GM18858 (cell line): ENCODE data around the gene RCL1.

ENCODE experiments used
- ATAC-seq: cut with Tn5 transposase; IDR thresholded peaks from one replicate; pipeline ENCODE4 v1.9.1; 2021; ENCODE audit not compliant: unreplicated experiment

The RCL1 gene

DNA sequence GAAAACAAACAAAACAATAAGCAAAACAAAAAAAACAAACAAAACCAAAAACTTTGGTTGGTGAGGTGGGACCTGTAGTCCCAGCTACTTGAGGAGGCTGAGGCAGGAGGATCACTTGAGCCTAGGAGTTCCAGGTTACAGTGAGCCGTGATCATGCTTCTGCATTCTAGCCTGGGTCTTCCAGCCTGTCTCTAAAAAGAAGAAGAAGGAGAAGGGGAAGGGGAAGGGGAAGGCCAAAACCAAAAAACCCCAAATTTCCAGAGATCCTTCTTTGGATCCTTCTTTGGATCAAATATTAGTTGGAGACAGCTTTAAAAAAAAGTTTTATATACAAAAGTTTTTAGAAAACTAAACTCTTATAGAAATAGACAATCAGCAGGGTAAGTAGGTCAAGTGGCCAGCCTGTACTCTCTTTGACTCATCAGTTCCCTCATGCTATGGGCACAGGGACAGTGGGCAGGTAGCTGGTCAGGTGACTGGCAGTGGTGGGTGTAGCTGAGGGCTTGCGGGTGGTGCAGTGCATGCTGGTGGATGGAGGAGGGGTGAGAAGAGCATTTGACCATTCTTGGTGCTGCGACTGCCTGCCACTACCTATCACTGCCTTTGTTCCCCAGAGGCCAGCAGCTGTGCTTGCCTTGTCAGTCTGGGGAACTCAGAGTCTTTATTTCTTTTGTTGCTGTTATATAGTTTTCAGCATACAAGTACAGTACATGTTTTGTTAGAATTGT is 12.6 kb downstream of the RCL1 start:
- ATAC-seq, result no peak

DNA sequence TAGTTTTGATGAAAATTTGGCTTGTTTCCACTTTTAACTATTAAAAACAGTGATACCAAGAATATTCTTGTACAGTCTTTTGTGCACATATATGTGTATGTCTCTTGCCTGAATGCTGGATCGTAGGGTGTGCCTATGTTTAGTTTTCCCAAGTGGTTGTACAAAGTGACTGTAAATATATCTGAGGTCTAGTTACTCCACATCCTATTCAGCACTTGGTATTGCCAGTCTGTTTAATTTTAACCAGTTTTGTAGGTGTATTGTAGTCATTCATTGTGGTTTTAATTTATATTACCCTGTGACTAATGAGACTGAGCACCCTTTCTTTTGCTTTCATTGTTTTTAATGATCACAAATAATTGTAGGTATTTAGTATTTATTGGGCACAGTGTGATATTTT is 17.8 kb downstream of the RCL1 start:
- no peak for ATAC-seq

DNA sequence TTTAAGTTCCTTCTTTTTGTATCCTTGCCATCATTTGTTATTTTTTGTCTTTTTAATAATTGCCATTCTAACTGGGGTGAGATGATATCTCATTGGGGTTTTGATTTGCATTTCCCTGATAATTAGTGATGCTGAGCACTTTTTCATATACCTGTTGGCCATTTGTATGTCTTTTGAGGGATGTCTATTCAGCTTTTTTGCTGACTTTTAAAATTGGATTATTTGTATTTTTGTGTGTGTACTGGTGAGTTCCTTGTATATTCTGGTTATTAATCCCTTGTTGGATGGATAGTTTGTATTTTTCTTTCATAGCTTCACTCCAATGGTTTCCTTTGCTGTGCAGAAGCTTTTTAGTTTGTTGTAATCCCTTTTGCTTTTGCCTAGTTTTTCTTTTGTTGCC is 19.1 kb downstream of the RCL1 start:
- ATAC-seq, result no peak

- ATAC-seq, result no peak
Measured at GRCh38 chr9:4812858-4813257, 20.1 kb downstream of the RCL1 start.

- peak; percentile 56 for ATAC-seq
Measured at GRCh38 chr9:4814913-4815312, 22.2 kb downstream of the RCL1 start.

DNA sequence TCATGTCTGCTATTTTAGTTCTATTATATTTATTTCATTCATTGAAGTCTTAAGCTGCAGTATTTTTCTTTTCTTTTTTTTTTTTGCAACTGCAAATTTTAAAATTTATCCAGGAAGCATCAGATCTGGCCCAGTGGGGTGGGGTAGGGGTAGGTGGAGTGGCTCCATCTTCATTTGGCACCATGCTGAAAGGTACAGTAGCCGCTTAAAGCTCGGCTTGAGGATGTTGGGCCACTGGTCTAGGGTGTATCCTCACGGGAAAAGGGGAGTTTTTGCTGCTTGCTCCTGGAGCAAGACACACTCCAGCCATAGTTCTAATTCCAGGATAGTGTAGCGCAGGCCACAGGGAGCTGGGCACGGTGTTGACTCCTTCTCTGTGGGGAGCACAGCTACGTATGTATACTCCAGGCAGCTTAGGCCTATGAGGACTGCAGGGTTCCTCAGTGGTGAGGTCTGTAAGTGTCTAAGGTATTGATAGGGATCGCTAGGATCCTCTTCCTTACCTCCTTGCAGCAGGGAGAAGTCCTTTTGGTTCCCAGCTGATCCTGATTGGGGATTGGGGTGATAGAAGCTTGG is 22.7 kb downstream of the RCL1 start:
- no peak for ATAC-seq

GRCh38 chr9:4820168-4820567 is 27.4 kb downstream of the RCL1 start:
- no peak for ATAC-seq

- ATAC-seq, result no peak
Measured at GRCh38 chr9:4821133-4821532, 28.4 kb downstream of the RCL1 start.

DNA sequence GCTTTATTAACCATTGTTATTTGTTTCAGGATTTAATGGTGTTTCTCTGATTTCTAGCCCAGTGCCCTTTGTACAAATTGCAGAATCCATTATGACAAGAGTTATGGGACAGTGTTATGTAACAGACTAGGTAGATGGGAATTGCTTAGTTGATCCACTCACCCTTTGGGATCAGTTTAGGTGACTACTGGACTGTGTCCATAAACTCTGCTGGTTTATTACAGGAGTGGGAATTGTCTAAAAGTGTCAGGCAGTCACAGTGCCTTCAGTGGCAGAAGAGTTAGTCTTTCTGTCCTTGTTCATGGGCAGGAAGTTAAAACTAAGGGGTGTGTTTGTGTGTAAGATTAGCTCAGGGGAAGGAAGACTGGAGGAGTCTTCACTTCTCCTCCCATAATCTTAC is 29.3 kb downstream of the RCL1 start:
- no peak for ATAC-seq

- ATAC-seq, result no peak
Measured at GRCh38 chr9:4826417-4827166, 33.8 kb downstream of the RCL1 start.

GRCh38 chr9:4827224-4827623 is 34.5 kb downstream of the RCL1 start:
- ATAC-seq, result no peak

DNA sequence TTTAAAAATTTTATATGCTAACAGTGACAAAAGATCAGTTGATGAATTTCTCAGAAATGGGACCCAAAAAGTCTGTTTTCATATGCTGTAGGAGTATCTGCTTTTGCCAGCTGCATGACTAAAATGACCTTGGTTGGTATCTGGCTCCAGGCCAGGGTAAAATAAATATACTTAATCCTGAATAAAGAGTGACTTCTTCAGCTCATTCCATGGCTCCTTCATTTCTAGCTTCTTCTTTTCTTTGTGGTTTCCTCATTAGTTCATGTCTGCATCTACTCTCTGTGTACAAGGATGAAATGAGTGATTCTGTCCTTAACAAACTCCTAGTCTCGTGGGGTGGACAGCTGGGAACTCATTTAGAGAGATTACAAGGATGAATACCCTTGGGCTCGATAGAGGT is 36.0 kb downstream of the RCL1 start:
- ATAC-seq, result no peak

DNA sequence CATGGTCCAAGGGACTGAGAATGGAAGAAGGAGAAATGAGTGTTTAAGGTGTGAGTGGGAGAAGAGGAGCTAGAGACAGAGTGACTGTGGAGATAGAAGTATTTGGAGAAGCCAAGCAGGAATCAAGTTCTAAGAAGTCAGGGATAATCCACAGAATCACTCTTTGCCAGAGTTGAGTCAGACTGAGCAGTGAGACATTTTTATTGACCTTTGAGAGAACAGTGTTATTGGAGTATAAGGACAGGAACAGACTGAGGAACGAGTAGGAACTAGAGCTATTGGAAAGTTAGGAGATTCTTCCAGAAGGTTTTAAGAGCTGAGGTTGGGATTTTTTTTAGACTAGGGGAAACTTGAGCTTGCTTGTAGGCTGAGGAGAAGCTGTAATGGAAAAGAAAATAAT is 37.2 kb downstream of the RCL1 start:
- no peak for ATAC-seq

GRCh38 chr9:4830699-4831098 is 38.0 kb downstream of the RCL1 start:
- ATAC-seq, result no peak

GRCh38 chr9:4831119-4831518 is 38.4 kb downstream of the RCL1 start:
- ATAC-seq, result no peak

GRCh38 chr9:4831944-4832343 is 39.2 kb downstream of the RCL1 start:
- ATAC-seq, result no peak

DNA sequence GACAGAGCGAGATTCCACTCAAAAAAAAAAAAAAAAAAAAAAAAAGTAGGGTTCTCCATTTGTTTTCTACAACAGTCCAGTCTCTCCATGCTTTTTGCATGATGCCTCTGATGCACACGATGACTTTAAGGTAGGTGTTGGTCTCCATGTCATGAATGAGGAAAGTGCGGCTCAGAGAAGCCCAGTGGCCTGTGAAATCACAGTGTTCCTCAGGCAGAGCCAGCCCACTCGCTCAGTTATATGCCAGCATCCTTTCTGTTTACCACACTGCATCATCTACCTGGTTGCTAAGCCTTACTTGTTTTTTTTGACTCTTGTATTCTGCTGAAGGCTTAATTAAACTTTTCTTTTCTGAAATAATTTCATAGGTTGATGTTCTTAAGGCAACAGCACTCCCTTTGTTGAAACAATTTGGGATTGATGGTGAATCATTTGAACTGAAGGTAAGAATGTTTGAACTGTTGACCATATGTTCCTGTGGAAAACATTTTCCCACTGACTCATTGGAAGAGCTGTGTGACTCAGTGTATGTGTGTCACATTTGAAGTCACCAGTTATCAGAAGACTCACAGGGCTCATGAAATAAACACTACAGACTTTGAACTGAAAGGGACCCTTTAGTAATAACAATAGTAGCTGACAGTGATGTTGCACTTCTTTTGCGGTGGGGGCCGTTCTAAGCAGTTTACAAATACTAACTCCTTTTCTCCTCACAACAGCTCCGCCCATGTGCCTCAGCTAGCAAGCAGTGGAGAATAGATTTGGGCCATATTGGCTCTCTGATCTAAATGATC is 40.2 kb downstream of the RCL1 start:
- ATAC-seq, result no peak

DNA sequence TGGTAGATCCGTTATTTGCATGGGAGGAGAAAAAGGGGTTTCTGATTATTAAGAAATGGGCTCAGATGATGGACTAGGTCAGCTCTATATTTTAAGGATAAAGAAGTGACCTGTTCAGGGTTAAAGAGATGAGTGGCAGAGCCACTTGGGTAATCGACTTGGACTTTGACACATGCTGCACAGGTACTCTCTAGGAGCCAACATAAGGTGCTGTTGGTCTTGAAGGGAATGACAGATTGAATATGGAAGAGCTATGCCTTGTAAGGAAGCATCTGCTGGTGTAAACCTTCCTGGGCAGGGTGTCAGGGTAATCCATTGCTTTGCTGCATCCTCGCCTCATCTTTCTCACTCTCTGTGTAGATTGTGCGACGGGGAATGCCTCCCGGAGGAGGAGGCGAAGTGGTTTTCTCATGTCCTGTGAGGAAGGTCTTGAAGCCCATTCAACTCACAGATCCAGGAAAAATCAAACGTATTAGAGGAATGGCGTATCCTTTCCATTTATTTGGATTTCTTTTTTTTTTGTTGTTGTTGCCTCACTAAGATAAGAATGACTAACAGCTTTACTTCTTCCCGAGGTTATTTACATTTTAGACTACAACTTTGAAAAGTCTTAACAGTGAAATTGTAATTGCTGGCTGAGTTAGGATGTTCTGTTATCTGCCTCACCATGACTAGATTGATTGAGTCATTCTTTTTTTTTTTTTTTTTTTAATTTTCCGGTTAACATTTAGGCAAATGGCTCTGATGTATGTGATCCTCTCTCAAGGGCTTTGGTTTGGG is 41.2 kb downstream of the RCL1 start:
- no peak for ATAC-seq

DNA sequence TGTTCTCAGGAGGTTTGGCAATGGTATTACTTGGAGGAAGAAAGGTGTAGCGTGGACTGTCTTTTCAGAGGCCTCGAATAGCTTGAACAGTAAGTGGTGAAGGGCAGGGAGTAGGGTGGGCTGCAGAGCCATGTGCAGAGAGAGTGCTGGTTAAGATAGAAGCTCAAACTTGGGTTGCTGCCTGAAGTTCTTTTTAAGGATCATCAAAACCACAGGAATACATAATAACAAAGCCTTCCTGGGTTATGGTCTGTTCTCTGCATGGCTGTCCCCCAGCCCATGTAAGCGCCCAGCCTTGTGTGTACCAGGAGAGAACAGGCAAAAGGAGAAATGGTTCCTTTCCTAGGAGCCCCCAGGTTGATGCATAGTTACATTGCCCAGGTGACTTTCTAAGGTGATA is 43.9 kb downstream of the RCL1 start:
- no peak for ATAC-seq

GRCh38 chr9:4837261-4838188 is 44.8 kb downstream of the RCL1 start:
- ATAC-seq, result no peak
